Peyer's patch (tissue), 4 donors: ENCODE measurements around the gene ATG7. TPM values are rescaled to one million over a fixed set of nuclear protein-coding genes. Genes with fewer than 3 reads are reported as not detected.

Source experiments
- DNase-seq, 3 donors: peaks; one replicate each; pipeline ENCODE4 v3.0.0-alpha.2; 2017 to 2019
- H3K27ac ChIP-seq, 4 donors: fragments of 200-600 bp; sonication (generic); one replicate each; pipeline ENCODE4 v1.5.1; 2016 to 2019
- H3K27me3 ChIP-seq, 2 donors: fragments of 200-600 bp; sonication (generic); one replicate each; pipeline ENCODE4 v1.5.1; 2019
- H3K36me3 ChIP-seq, 3 donors: fragments of 200-600 bp; sonication (generic); one replicate each; pipeline ENCODE4 v1.5.1; 2016 to 2019
- H3K4me1 ChIP-seq, 4 donors: fragments of 200-600 bp; sonication (generic); one replicate each; pipeline ENCODE4 v1.5.1; 2016 to 2019
- H3K4me3 ChIP-seq, 4 donors: fragments of 200-600 bp; sonication (generic); 1 replicate in 3 of 4; 2 replicates in 1 of 4; pipeline ENCODE4 v1.5.1; 2016 to 2019; ENCODE audit warnings: mild to moderate bottlenecking in 1 of 4
- H3K9me3 ChIP-seq, 4 donors: fragments of 200-600 bp; sonication (generic); one replicate each; pipeline ENCODE4 v1.5.1; 2016 to 2019; ENCODE audit warnings: mild to moderate bottlenecking in 1 of 4
- POLR2A ChIP-seq, 2 donors: fragments of 450-650 bp; IDR thresholded peaks; one replicate each; pipeline ENCODE4 v1.5.1; 2017; ENCODE audit warnings: antibody characterized with exemption in 2 of 2, mild to moderate bottlenecking in 2 of 2, moderate library complexity in 2 of 2
- small RNA-seq, 2 donors: library from RNA; depleted of rRNA; stranded (forward); fragments of <200 nt; gene quantifications; one replicate each; pipeline ENCODE3, GENCODE V24; 2016
- total RNA-seq, 4 donors: library from RNA; depleted of rRNA; stranded (reverse); fragments of >200 nt; gene quantifications; one replicate each; pipeline ENCODE4 v1.1.0, GENCODE V29; 2016
- TF ChIP-seq, protein P1 (sequence below), 6 experiments: fragments of 450-650 bp in 4 of 6; fragments of 200-600 bp in 2 of 6; sonication (generic) in 1 of 6; IDR thresholded peaks; one replicate each; pipeline ENCODE4 v1.5.1; 2017 to 2019; ENCODE audit warnings: antibody characterized with exemption in 6 of 6, mild to moderate bottlenecking in 3 of 6, moderate library complexity in 1 of 6

Gene ATG7
- total RNA-seq, 4 donors from 2014 or later: 45.2 to 126 (median 70.8) TPM

DNA sequence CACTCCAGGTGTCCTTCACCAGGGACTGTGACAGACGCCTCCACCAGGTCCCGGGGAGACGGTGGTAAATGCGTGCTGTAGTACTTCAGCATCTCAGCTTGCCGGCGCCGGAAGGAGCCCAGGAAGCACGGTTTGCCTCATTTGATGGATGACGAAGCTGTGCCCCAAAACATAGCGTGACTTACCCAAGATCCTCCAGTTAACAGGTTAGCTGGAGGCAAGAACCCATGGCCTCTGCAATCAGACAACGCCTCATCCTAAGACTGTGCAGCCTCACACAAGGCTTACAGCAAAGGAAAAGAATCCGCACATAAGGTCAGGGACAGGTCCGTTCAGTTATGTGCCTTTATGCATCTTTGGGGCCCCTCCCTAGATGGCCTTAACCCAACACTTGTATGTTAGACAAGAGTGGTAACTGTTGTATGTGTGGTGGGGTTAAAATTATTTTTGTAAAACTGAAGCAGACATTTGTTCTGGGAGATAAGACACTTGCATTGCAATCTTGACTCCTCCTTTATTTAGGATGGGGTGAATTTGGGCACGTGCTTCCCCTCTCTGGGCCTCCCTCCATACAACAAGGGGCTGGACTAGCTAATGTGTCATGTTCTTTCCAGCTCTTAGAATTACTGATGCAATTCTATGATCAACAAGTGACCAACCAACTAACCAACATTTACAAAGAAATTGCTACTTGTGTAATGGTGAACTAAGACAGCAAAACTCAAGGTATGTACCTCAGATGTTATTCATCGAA, 332.1 kb downstream of the ATG7 start:
- H3K4me1 ChIP-seq: peaks cover 0 to 18% (median 0%) of the 10 kb centered on the region in 4 donors
- no peaks in the 10 kb centered on the region for H3K9me3 ChIP-seq
- peak overlapping the region; percentile 55 to 88 (median 62) for H3K27ac ChIP-seq
- no peak overlapping the region for H3K4me3 ChIP-seq
- DNase-seq: no peak
- no peaks in the 10 kb centered on the region for H3K27me3 ChIP-seq
- H3K36me3 ChIP-seq: peaks cover 0 to 13% (median 0%) of the 10 kb centered on the region in 3 donors
- TF ChIP-seq POLR2A (IDR thresholded peaks at IDR 0.05): no peak
- TF ChIP-seq, protein P1, sequence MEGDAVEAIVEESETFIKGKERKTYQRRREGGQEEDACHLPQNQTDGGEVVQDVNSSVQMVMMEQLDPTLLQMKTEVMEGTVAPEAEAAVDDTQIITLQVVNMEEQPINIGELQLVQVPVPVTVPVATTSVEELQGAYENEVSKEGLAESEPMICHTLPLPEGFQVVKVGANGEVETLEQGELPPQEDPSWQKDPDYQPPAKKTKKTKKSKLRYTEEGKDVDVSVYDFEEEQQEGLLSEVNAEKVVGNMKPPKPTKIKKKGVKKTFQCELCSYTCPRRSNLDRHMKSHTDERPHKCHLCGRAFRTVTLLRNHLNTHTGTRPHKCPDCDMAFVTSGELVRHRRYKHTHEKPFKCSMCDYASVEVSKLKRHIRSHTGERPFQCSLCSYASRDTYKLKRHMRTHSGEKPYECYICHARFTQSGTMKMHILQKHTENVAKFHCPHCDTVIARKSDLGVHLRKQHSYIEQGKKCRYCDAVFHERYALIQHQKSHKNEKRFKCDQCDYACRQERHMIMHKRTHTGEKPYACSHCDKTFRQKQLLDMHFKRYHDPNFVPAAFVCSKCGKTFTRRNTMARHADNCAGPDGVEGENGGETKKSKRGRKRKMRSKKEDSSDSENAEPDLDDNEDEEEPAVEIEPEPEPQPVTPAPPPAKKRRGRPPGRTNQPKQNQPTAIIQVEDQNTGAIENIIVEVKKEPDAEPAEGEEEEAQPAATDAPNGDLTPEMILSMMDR (IDR thresholded peaks at IDR 0.05): no peak

DNA sequence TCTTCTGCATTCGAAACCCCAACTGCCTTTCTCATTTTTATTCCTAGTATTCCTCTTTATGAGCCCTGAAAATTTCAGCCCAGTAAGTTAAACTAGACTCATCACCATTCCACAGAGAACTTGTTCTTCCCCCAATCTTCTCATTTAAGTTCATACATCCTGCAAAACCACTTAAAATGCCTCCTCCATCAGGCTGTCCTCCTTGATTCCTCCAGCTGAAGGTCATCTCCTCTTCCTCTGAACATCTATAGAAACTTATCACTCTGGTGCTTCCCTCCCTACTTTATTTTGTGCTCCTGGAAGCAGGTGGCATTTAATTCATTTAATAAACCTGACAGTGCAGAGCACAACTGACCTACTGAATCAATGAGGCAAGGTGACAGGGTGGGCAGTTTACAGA, 333.2 kb downstream of the ATG7 start:
- Histone ChIP-seq H3K36me3 (peaks cover 0 to 13% (median 0%) of the 10 kb centered on the region in 3 donors), H3K4me1 (peaks cover 0 to 28% (median 0%) of the 10 kb centered on the region in 4 donors), H3K27ac (peak overlapping the region in 1 of 4 donors; percentile 40), H3K9me3 (no peaks in the 10 kb centered on the region), H3K4me3 (no peak overlapping the region), H3K27me3 (no peaks in the 10 kb centered on the region)
- no peak for DNase-seq
- TF ChIP-seq POLR2A (IDR thresholded peaks at IDR 0.05): no peak

DNA sequence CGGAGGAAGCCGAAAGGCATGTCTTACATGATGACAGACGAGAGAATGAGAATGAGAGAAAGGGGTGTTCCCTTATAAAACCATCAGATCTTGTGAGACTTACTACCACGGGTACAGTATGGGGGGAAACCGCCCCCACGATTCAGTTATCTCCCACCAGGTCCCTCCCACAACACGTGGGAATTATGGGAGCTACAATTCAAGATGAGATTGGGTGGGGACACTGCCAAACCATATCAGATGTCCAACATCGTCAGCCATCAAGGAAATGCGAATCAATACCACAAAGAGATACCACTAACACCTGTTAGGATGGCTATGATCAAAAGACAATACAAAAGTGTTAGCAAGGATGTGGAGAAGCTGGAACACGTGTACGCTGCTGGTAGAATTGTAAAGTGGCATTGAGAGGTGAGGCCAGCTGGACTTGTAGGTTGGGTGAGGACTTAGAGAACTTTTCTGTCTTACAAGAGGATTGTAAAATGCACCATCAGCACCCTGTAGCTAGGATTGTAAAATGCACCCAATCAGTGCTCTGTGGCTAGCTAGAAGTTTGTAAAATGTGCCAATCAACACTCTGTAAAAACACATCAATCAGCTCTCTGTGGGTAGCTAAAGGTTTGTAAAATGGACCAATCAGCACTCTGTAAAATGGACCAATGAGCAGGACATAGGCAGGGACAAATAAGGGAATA, 334.0 kb downstream of the ATG7 start:
- H3K27me3 ChIP-seq: no peaks in the 10 kb centered on the region
- no peak for DNase-seq
- H3K4me3 ChIP-seq: no peak overlapping the region
- H3K9me3 ChIP-seq: no peaks in the 10 kb centered on the region
- H3K4me1 ChIP-seq: peaks cover 0 to 30% (median 0%) of the 10 kb centered on the region in 4 donors
- H3K36me3 ChIP-seq: peaks cover 0 to 4% (median 0%) of the 10 kb centered on the region in 3 donors
- no peak overlapping the region for H3K27ac ChIP-seq
- TF ChIP-seq POLR2A (IDR thresholded peaks at IDR 0.05): no peak
- TF ChIP-seq, protein P1 (IDR thresholded peaks at IDR 0.05): no peak

DNA sequence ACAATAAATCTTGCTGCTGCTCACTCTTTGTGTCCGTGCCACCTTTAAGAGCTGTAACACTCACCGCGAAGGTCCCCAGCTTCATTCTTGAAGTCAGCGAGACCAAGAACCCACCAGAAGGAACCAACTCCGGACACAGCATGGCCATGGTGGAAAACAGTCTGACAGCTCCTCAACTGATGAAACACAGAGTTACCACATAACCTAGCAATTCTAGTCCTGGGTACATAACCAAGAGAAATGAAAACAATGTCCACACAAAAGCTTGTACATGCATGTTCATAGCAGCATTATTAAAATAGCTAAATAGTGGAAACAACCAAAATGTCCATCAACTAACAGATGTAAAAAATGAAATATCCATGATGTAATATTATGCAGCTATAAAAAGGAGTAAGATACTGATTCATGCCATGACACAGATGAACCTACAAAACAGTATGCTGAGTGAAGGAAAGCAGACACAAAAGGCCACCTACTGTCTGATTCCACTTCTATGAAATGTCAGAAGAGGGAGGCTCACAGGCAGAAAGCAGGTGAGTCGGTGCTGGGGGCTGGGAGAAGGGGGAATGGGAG, 334.8 kb downstream of the ATG7 start:
- Histone ChIP-seq H3K4me1 (peaks cover 0 to 31% (median 0%) of the 10 kb centered on the region in 4 donors), H3K27ac (no peak overlapping the region)

More for the DNA sequence above, 334.8 kb downstream of the ATG7 start:
- Histone ChIP-seq H3K27me3 (no peaks in the 10 kb centered on the region), H3K4me3 (no peak overlapping the region), H3K36me3 (no peaks in the 10 kb centered on the region), H3K9me3 (no peaks in the 10 kb centered on the region)
- TF ChIP-seq, protein P1 (IDR thresholded peaks at IDR 0.05): no peak
- TF ChIP-seq POLR2A (IDR thresholded peaks at IDR 0.05): no peak
- DNase-seq: no peak

Small RNA genes lying within 50 kb of the gene (small RNA-seq; reads per million reads assigned to genes)
- 0 reads per million in 2 donors for gene AC022001.1
- gene AC026185.1: 0 reads per million in 2 donors
- gene AC083855.1: 0 reads per million in 2 donors

Other genes with a start within 250 kb of the ATG7 start
- gene HRH1, start 117.9 kb upstream of the ATG7 start, total RNA-seq: 10 to 100 TPM in 1 of 4 donors, 1 to 10 TPM in 3; 1.7 to 13.7 (median 7.3) TPM